Central memory CD8-positive, alpha-beta T cell (primary cell): ENCODE results near the gene MED7.

ENCODE experiments used
- ATAC-seq: fragments of 150-1000 bp; cut with Tn5 transposase; replicated peaks from 2 replicates; pipeline ENCODE4 v1.10.0; 2022; ENCODE audit warnings: mild to moderate bottlenecking, moderate FRiP score, moderate number of reproducible peaks; ENCODE audit not compliant: poor library complexity, severe bottlenecking; ENCODE audit errors: extremely low read depth
- DNase-seq, 2 donors: peaks; one replicate each; pipeline ENCODE4 v3.0.0; 2021; ENCODE audit warnings: low spot score in 2 of 2
- H3K27ac Mint-ChIP-seq: one replicate; pipeline ENCODE4 v1.8.0; 2022; ENCODE audit warnings: low read depth, mild to moderate bottlenecking, moderate library complexity, mixed read lengths
- H3K27me3 Mint-ChIP-seq: one replicate; pipeline ENCODE4 v1.8.0; 2022; ENCODE audit warnings: mixed read lengths
- H3K36me3 Mint-ChIP-seq: one replicate; pipeline ENCODE4 v1.8.0; 2022; ENCODE audit warnings: mild to moderate bottlenecking, moderate library complexity, mixed read lengths; ENCODE audit not compliant: insufficient read depth
- H3K4me1 Mint-ChIP-seq: one replicate; pipeline ENCODE4 v1.8.0; 2022; ENCODE audit warnings: mixed read lengths
- H3K4me3 Mint-ChIP-seq: one replicate; pipeline ENCODE4 v1.8.0; 2022; ENCODE audit warnings: mild to moderate bottlenecking, moderate library complexity, mixed read lengths
- H3K9me3 Mint-ChIP-seq: one replicate; pipeline ENCODE4 v1.8.0; 2022; ENCODE audit warnings: mixed read lengths

Gene MED7

DNA sequence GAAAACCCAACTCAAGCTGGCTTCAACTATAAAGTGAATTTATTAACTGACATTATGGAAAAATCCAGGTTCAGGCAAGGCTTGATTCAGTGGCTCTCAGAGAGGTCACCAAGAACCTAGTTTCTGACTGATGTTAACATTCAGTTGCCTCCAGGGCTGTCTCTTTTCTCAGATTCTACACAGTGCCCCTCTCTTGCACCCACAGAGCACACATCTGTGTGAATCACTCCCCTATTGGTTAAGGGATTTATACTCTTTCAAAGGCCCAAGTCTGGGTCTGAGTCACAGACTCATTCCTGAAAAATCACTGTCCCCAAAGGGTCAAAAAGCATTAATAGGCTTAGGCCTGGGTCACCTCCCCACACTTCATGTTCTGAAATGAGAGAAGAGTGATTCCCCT is 27.7 kb downstream of the MED7 start:
- DNase-seq (no peak), ATAC-seq (no peak)
- H3K36me3 Mint-ChIP-seq, result no peaks in the 10 kb centered on the region
- H3K4me3 Mint-ChIP-seq, result no peak overlapping the region
- H3K4me1 Mint-ChIP-seq, result peaks cover 10% of the 10 kb centered on the region
- H3K9me3 Mint-ChIP-seq, result no peaks in the 10 kb centered on the region
- H3K27ac Mint-ChIP-seq, result no peak overlapping the region
- H3K27me3 Mint-ChIP-seq, result no peaks in the 10 kb centered on the region

DNA sequence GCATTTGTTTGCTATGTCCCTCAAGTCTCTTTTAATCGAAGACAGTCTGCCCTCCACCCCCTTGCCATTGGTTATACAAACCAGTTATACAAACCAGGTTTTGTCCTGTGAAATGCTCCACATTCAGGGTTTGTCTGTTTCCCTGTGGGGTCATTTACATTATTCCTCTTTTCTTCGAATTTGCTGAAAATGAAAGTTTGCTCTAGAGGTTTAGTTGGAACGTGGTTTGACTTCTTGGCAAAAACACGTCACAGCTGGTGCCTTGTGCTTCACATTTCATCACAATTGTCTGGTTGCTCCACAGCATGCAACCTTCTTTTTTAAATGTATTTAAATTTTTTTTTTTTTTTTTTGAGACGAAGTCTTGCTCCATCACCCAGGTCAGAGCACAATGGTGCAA is 29.7 kb downstream of the MED7 start:
- DNase-seq (no peak), ATAC-seq (no peak)
- Mint-ChIP-seq H3K9me3 (no peaks in the 10 kb centered on the region), H3K36me3 (peaks cover 5% of the 10 kb centered on the region), H3K27ac (no peak overlapping the region), H3K27me3 (no peaks in the 10 kb centered on the region), H3K4me3 (no peak overlapping the region), H3K4me1 (peaks cover 27% of the 10 kb centered on the region)

DNA sequence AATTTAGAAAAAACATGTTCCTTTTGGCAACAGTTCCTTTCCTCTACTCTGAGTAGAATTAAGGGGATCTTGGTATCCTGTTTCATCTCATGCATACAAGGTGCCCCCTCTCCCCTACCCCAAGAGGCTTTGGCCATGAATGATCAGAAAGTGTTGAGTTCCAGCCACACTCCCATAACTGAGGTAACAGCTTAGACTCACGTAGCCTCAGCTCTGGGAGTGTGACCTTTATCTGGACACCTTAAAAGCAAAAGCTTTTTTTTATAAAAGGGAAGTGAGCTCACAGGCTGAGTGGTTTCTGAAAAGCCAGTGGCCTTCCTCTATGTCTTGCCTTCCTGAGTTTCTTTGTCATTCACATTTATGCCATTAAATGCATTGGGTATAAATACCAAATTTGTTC is 32.9 kb downstream of the MED7 start:
- H3K4me3 Mint-ChIP-seq, result peak overlapping the region; percentile 73
- H3K9me3 Mint-ChIP-seq, result no peaks in the 10 kb centered on the region
- ATAC-seq, result peak; percentile 34
- peak overlapping the region; percentile 86 for H3K27ac Mint-ChIP-seq
- H3K4me1 Mint-ChIP-seq, result peaks cover 17% of the 10 kb centered on the region
- DNase-seq, result no peak
- H3K36me3 Mint-ChIP-seq, result peaks cover 5% of the 10 kb centered on the region
- H3K27me3 Mint-ChIP-seq, result no peaks in the 10 kb centered on the region

DNA sequence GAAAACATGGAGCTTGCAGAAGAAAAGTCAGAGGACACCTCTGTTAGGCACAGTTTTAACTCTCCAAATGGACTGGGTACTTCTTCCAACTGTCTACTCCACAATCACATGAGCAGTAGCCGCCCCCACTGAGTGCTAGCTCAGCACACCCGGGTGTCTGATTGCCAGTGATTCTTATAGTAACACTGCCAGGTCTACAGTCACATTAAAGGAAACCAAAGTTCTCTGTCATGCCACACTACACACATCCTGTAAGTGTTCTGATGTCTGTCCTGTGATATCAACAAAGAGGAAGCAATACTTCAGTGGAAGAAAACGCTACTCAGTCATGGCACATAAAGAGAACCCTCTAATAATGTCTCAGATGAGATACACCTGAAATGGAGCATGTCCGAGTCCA is 33.7 kb downstream of the MED7 start, which contains the start of gene HAVCR2:
HAVCR2 (minus strand) TSS at position 69 of the 400 bp plus-strand sequence; CDS start at position 8, 61 bp downstream.
- H3K9me3 Mint-ChIP-seq, result no peaks in the 10 kb centered on the region
- H3K4me1 Mint-ChIP-seq, result peaks cover 17% of the 10 kb centered on the region
- H3K36me3 Mint-ChIP-seq, result peaks cover 5% of the 10 kb centered on the region
- peak within 1 kb of the TSS; percentile 86 for H3K27ac Mint-ChIP-seq
- peak within 1 kb of the TSS; percentile 73 for H3K4me3 Mint-ChIP-seq
- DNase-seq (peak; percentile 26 to 43), ATAC-seq (peak; percentile 97)
- no peaks in the 10 kb centered on the region for H3K27me3 Mint-ChIP-seq

DNA sequence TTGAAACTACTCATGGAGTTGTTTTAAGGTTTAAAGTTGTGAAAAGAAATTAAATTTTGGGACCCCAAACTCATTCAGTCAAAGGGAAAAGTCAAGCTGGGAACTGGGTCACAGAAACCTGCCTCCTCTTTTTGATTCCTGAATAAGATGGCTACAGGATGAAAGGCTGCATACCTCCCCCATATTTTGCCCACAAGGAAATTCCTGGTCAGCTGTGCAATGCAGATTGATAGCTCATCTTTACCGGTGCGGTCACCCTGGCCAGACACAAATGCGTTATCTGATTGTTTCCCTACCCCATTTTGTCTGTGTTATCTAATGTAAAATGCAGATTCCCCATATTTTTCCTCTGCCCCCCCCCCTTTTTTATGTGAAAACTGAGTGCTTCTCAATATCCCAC is 35.2 kb downstream of the MED7 start:
- peak overlapping the region; percentile 86 for H3K27ac Mint-ChIP-seq
- peaks cover 17% of the 10 kb centered on the region for H3K4me1 Mint-ChIP-seq
- H3K9me3 Mint-ChIP-seq, result no peaks in the 10 kb centered on the region
- no peaks in the 10 kb centered on the region for H3K27me3 Mint-ChIP-seq
- peaks cover 6% of the 10 kb centered on the region for H3K36me3 Mint-ChIP-seq
- DNase-seq (no peak), ATAC-seq (no peak)
- H3K4me3 Mint-ChIP-seq, result no peak overlapping the region

DNA sequence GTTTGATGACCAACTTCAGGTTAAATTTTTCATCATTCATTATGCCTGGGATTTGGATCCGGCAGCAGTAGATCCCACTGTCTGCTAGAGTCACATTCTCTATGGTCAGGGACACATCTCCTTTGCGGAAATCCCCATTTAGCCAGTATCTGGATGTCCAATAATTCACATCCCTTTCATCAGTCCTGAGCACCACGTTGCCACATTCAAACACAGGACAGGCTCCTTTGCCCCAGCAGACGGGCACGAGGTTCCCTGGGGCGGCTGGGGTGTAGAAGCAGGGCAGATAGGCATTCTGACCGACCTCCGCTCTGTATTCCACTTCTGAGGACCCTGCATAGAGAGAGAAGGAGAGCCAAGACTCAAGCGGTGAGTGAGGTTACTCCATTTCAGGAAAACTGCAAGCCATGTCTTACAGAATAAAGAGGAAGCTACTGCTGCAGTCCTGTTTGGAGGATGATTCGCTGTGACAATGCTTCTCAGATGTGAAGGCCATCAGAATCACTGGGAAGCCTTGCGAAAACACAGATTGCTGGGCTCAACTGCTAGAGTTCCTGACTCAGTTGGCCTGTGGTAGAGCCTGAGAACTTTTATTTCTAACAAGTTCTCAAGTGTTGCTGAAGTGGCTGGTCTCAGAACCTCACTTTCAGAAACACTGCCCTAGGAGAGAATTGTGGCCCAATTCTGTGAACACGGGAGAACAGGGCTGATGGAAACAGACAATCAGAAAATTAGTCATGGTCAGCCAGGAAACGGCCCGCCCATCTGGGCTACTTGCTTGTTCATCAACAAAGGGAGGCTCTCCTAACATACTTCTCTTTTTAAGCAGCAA is 35.8 kb downstream of the MED7 start:
- DNase-seq, result no peak
- Mint-ChIP-seq H3K4me1 (peaks cover 17% of the 10 kb centered on the region), H3K4me3 (no peak overlapping the region), H3K9me3 (no peaks in the 10 kb centered on the region), H3K27ac (no peak overlapping the region), H3K27me3 (no peaks in the 10 kb centered on the region), H3K36me3 (peaks cover 6% of the 10 kb centered on the region)
- ATAC-seq, result no peak

DNA sequence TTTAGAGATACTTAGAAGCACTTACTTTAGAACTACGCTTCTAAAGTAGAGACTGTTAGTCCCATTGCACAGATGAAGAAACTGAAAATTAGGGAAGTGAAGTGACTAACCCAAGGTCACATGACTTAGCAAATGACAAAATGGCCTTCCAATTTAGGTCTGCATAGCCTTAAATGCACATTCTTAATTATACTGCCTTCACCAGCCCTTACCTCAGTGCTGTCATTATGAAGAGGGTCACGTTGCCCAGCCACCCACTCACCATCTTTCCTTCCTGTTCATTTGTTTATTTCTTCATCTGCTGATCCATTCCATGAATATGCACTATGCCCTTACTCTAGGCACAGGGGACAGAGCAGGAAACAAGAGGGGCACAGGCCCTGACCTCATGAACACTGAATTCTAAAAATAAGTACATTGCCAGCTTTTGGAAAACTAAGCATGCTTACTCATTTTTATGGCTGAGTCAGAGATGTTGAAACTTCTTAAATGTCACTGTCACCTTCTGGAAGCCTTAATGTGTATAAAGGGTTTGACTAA is 42.5 kb downstream of the MED7 start:
- no peak overlapping the region for H3K27ac Mint-ChIP-seq
- no peak for DNase-seq
- no peak overlapping the region for H3K4me3 Mint-ChIP-seq
- H3K9me3 Mint-ChIP-seq, result no peaks in the 10 kb centered on the region
- no peak for ATAC-seq
- H3K4me1 Mint-ChIP-seq, result no peaks in the 10 kb centered on the region
- peaks cover 2% of the 10 kb centered on the region for H3K36me3 Mint-ChIP-seq
- no peaks in the 10 kb centered on the region for H3K27me3 Mint-ChIP-seq

DNA sequence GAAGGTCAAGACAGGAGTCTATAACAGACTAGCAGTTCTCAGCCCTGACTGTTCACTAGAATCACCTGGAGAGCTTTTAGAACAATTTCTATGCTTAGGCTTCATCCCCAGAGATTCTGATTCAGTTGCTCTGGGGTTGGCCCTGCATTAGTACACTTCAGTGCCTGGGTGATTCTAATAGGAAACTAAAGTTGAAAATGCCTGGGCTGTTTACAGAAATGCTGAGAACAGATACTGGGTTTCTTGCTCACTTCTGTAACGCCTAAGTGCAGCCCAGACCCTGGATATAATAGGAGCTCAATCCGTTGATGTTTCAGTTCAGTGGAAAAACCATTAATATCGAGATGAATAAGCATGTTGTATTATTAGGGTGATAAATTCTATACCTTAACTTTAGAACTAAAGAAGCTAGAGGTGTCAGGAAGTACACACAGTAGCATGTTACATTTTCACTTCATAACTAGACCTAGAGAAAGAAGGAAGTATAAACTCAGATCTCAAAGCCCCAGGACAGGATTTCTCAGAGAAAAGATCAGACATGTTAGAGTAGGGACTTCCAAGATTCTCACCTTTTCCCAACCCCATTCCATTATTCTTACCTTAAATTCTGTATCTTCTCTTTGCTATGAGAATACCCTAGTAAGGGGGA is 54.2 kb downstream of the MED7 start:
- no peaks in the 10 kb centered on the region for H3K4me1 Mint-ChIP-seq
- no peak overlapping the region for H3K4me3 Mint-ChIP-seq
- no peaks in the 10 kb centered on the region for H3K27me3 Mint-ChIP-seq
- ATAC-seq (no peak), DNase-seq (no peak)
- no peak overlapping the region for H3K27ac Mint-ChIP-seq
- peaks cover 2% of the 10 kb centered on the region for H3K36me3 Mint-ChIP-seq
- H3K9me3 Mint-ChIP-seq, result no peaks in the 10 kb centered on the region
